SK-N-SH (cell line): ENCODE data around the gene MPP4. TPM values are rescaled to one million over a fixed set of nuclear protein-coding genes. Genes with fewer than 3 reads are reported as not detected.

Source experiments
- CTCF ChIA-PET: fragments of 300-600, 350-600 bp; formaldehyde crosslinking; extraction: SDS; loops from one replicate; lab custom pipeline; 2021; lab: Yijun Ruan, JAX
- POLR2A ChIA-PET: fragments of 350-600 bp; sonication (Branson Sonifier 250); formaldehyde crosslinking; extraction: SDS; loops from one replicate; lab custom pipeline; 2020; ENCODE audit warnings: antibody characterized with exemption, inconsistent platforms; lab: Yijun Ruan, JAX
- DNase-seq: peaks from one replicate; pipeline ENCODE4 v3.0.0; 2012
- H2AFZ ChIP-seq: fragments of 200-600 bp; sonication (generic); 2 replicates; pipeline ENCODE4 v1.8.1; 2016; ENCODE audit warnings: antibody characterized with exemption, mild to moderate bottlenecking, low read depth
- H3F3A ChIP-seq: fragments of 200-600 bp; sonication (generic); replicated peaks from 2 replicates; pipeline ENCODE3; 2016; ENCODE audit warnings: antibody characterized with exemption, mild to moderate bottlenecking; ENCODE audit not compliant: insufficient read depth
- H3K27ac ChIP-seq, 2 experiments: fragments of 200-500 bp in 1 of 2; fragments of 200-600 bp in 1 of 2; sonication (Bioruptor generic) in 1 of 2; sonication (generic), shearing (Covaris generic) in 1 of 2; 2 replicates each; pipeline versions ENCODE4 v1.5.1 to v1.6.1; 2014 to 2016; ENCODE audit warnings: low read depth in 2 of 2, inconsistent platforms in 1 of 2, low read length in 1 of 2, mild to moderate bottlenecking in 1 of 2, mixed read lengths in 1 of 2
- H3K27me3 ChIP-seq: fragments of 200-600 bp; sonication (generic), shearing (Covaris generic); 2 replicates; pipeline ENCODE4 v1.6.1; 2016; ENCODE audit warnings: mixed run types; ENCODE audit not compliant: insufficient read depth
- H3K36me3 ChIP-seq, 2 experiments: fragments of 200-500 bp in 1 of 2; fragments of 200-600 bp in 1 of 2; sonication (Bioruptor generic) in 1 of 2; sonication (generic) in 1 of 2; replicated peaks in 1 of 2; 2 replicates each; pipeline versions ENCODE3 to v1.5.1; 2014 to 2016; ENCODE audit warnings: low read length in 1 of 2, mild to moderate bottlenecking in 1 of 2; ENCODE audit not compliant: insufficient read depth in 2 of 2, control insufficient read depth in 1 of 2
- H3K4me1 ChIP-seq, 2 experiments: fragments of 200-500 bp in 1 of 2; fragments of 200-600 bp in 1 of 2; sonication (Bioruptor generic) in 1 of 2; sonication (generic), shearing (Covaris generic) in 1 of 2; 2 replicates each; pipeline versions ENCODE4 v1.5.1 to v1.6.1; 2014 to 2016; ENCODE audit warnings: low read depth in 1 of 2, low read length in 1 of 2, mixed run types in 1 of 2; ENCODE audit not compliant: insufficient read depth in 2 of 2, control insufficient read depth in 1 of 2
- H3K4me2 ChIP-seq: fragments of 200-600 bp; sonication (generic), shearing (Covaris generic); 2 replicates; pipeline ENCODE4 v1.6.1; 2017; ENCODE audit warnings: mixed run types
- H3K4me3 ChIP-seq, 2 experiments: fragments of 200-500 bp in 1 of 2; fragments of 200-600 bp in 1 of 2; sonication (Bioruptor generic) in 1 of 2; sonication (generic), shearing (Covaris generic) in 1 of 2; 2 replicates each; pipeline versions ENCODE4 v1.5.1 to v1.8.1; 2014 to 2016; ENCODE audit warnings: low read depth in 2 of 2, inconsistent platforms in 1 of 2, low read length in 1 of 2, mild to moderate bottlenecking in 1 of 2, mixed read lengths in 1 of 2, moderate library complexity in 1 of 2
- H3K79me2 ChIP-seq: fragments of 200-600 bp; sonication (generic); 2 replicates; pipeline ENCODE4 v1.8.1; 2017; ENCODE audit warnings: mild to moderate bottlenecking; ENCODE audit not compliant: insufficient read depth
- H3K9ac ChIP-seq: fragments of 200-600 bp; sonication (generic); 2 replicates; pipeline ENCODE4 v1.6.1; 2017; ENCODE audit warnings: mixed run types
- H3K9me2 ChIP-seq: fragments of 200-600 bp; sonication (generic); 2 replicates; pipeline ENCODE4 v1.6.1; 2017; ENCODE audit warnings: mixed run types
- H3K9me3 ChIP-seq: fragments of 200-600 bp; sonication (generic); 2 replicates; pipeline ENCODE4 v1.6.1; 2017; ENCODE audit warnings: mixed run types, mild to moderate bottlenecking, moderate library complexity
- H4K20me1 ChIP-seq: fragments of 200-600 bp; sonication (generic); 2 replicates; pipeline ENCODE4 v1.6.1; 2017; ENCODE audit warnings: mild to moderate bottlenecking, mixed run types; ENCODE audit not compliant: insufficient read depth
- EZH2phosphoT487 ChIP-seq: fragments of 200-600 bp; sonication (generic); IDR thresholded peaks from 2 replicates; pipeline ENCODE4 v1.6.1; 2017; ENCODE audit warnings: low read depth, mixed run types, mild to moderate bottlenecking, antibody characterized with exemption, moderate library complexity, borderline replicate concordance
- FOSL2 ChIP-seq: IDR thresholded peaks from 2 replicates; pipeline ENCODE4 v1.4.0; 2012; ENCODE audit warnings: low read depth, mild to moderate bottlenecking, moderate library complexity, borderline replicate concordance
- FOXM1 ChIP-seq: IDR thresholded peaks from 2 replicates; pipeline ENCODE4 v1.4.0; 2012; ENCODE audit warnings: low read depth, mild to moderate bottlenecking
- GABPA ChIP-seq: IDR thresholded peaks from 2 replicates; pipeline ENCODE4 v1.4.0; 2012; ENCODE audit warnings: low read depth, mild to moderate bottlenecking
- GATA2 ChIP-seq: sonication (generic); formaldehyde crosslinking; IDR thresholded peaks from 2 replicates; pipeline ENCODE4 v1.5.0; 2020; ENCODE audit warnings: mild to moderate bottlenecking, missing genetic modification reagents
- NFIC ChIP-seq: IDR thresholded peaks from 2 replicates; pipeline ENCODE4 v1.4.0; 2012; ENCODE audit warnings: borderline replicate concordance
- NRF1 ChIP-seq: IDR thresholded peaks from 2 replicates; pipeline ENCODE4 v1.6.1; 2012; ENCODE audit warnings: low read depth, mild to moderate bottlenecking, low read length
- RCOR1 ChIP-seq: fragments of 150-350 bp; IDR thresholded peaks from 2 replicates; pipeline ENCODE4 v1.6.1; 2017; ENCODE audit warnings: antibody characterized with exemption, low read length
- RFX5 ChIP-seq: IDR thresholded peaks from 2 replicates; pipeline ENCODE4 v1.6.1; 2012; ENCODE audit warnings: mild to moderate bottlenecking, improper control_type of control experiment, low read length
- RXRA ChIP-seq: IDR thresholded peaks from 2 replicates; pipeline ENCODE4 v1.4.0; 2012; ENCODE audit warnings: low read depth, mild to moderate bottlenecking, borderline replicate concordance
- SIN3A ChIP-seq: IDR thresholded peaks from 2 replicates; pipeline ENCODE4 v1.6.1; 2012; ENCODE audit warnings: low read depth, mild to moderate bottlenecking, low read length, moderate library complexity, borderline replicate concordance
- SMC3 ChIP-seq: IDR thresholded peaks from 2 replicates; pipeline ENCODE4 v1.6.1; 2012; ENCODE audit warnings: low read depth, low read length, improper control_type of control experiment
- TAF1 ChIP-seq: IDR thresholded peaks from 2 replicates; pipeline ENCODE4 v1.6.1; 2012; ENCODE audit warnings: low read depth, mild to moderate bottlenecking, low read length, moderate library complexity, borderline replicate concordance
- WGBS: methylation state at CpG from one replicate; pipeline ENCODE4 v1.1.6; 2017; ENCODE audit warnings: low lambda C conversion rate; 5-methylcytosine and 5-hydroxymethylcytosine counted together
- polyA plus RNA-seq, 3 experiments: library from polyadenylated mRNA; depleted of rRNA; stranded (reverse); fragments of >200 nt; gene quantifications; 2 replicates each; pipeline ENCODE4 v1.2.3, GENCODE V29; 2012
- TF ChIP-seq, protein P1 (sequence below): fragments of 150-350 bp; IDR thresholded peaks from 2 replicates; pipeline ENCODE4 v1.6.1; 2016; ENCODE audit warnings: mild to moderate bottlenecking, low read depth, low read length
- TF ChIP-seq, protein P2 (sequence below): IDR thresholded peaks from 2 replicates; pipeline ENCODE4 v1.4.0; 2012; ENCODE audit warnings: low read depth
- TF ChIP-seq, protein P3 (sequence below): IDR thresholded peaks from 2 replicates; pipeline ENCODE4; 2012
- TF ChIP-seq, protein P4 (sequence below): IDR thresholded peaks from 2 replicates; pipeline ENCODE4 v1.4.0; 2012; ENCODE audit warnings: low read depth, borderline replicate concordance
- TF ChIP-seq, protein P5 (sequence below): IDR thresholded peaks from 2 replicates; pipeline ENCODE4 v1.4.0; 2012; ENCODE audit warnings: low read depth, borderline replicate concordance

MPP4 gene
- polyA plus RNA-seq, 1 of the 3 experiments (the other 2 are of a cell fraction): 24.4 TPM

DNA sequence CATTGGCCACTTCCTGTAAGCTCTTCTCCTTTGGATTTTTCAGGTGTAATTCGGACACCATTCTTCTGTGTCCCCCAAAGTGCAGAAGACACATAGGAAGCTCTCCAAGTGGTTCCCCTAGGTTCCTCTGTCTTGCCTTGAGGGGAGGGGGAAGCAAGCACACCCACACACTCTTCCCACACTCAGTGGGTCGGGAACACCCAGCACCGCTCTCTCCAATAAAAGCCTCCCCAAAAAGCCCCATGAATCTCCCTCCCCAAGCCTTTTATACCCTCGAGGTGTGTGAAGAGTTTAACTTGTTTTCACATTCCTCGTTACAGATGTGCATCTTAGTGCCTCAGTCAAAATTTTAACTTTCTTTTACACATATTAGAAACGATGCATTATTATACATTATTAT is 45.2 kb downstream of the MPP4 start:
- Histone ChIP-seq H3K79me2 (no peaks in the 10 kb centered on the region), H3K9me2 (no peaks in the 10 kb centered on the region), H3K27me3 (no peaks in the 10 kb centered on the region), H2AFZ (no peak overlapping the region), H3K9ac (peak overlapping the region; percentile 70), H3K9me3 (no peaks in the 10 kb centered on the region), H3K4me3 (no peak overlapping the region), H3K27ac (peak overlapping the region; percentile 90 to 99), H3K4me1 (peaks cover 10 to 33% of the 10 kb centered on the region in 2 experiments), H4K20me1 (no peaks in the 10 kb centered on the region), H3K4me2 (peak overlapping the region; percentile 63; the same call in 1 of the 2 replicates), H3F3A (peaks cover 53% of the 10 kb centered on the region), H3K36me3 (no peaks in the 10 kb centered on the region)
- DNase-seq: no peak
- CTCF ChIA-PET: no interaction called here
- no peak for TF ChIP-seq SIN3A
- WGBS: 78% methylated on average over 6 of the region's 6 CpGs
- POLR2A ChIA-PET: no interaction called here

DNA sequence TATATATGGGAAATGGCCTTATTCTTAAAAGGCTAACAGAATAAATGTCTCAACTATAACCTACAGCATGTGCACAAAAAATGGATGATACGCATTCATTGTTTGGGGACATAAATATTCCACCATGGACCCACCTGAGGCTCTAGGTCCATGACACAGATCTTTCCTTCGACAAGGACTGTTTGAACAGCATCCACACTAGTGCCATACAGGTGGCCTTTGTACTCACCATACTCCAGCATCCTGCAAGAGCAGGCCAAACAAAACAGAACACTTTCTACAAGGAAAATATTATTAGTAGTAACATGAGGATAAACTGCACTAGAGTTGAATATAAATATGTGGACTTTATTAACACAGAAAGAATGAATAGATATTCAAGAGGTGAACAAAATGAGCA is 49.0 kb downstream of the MPP4 start:
- Histone ChIP-seq H4K20me1 (no peaks in the 10 kb centered on the region), H3K27me3 (no peaks in the 10 kb centered on the region), H3K79me2 (no peaks in the 10 kb centered on the region; the same call in 1 of the 2 replicates), H2AFZ (no peak overlapping the region), H3K4me2 (no peak overlapping the region), H3F3A (peaks cover 39% of the 10 kb centered on the region), H3K36me3 (no peaks in the 10 kb centered on the region), H3K9me3 (no peaks in the 10 kb centered on the region), H3K9ac (no peak overlapping the region), H3K4me3 (no peak overlapping the region), H3K4me1 (peaks cover 9 to 28% of the 10 kb centered on the region in 2 experiments), H3K27ac (no peak overlapping the region), H3K9me2 (no peaks in the 10 kb centered on the region)
- WGBS: 95% methylated on average over 2 of the region's 2 CpGs
- CTCF ChIA-PET: no interaction called here
- POLR2A ChIA-PET: no interaction called here
- TF ChIP-seq EZH2phosphoT487: no peak
- TF ChIP-seq GABPA: no peak
- TF ChIP-seq RCOR1: no peak
- TF ChIP-seq FOSL2: no peak
- TF ChIP-seq SMC3: no peak
- TF ChIP-seq TAF1: no peak
- TF ChIP-seq GATA2: no peak
- TF ChIP-seq, protein P1, sequence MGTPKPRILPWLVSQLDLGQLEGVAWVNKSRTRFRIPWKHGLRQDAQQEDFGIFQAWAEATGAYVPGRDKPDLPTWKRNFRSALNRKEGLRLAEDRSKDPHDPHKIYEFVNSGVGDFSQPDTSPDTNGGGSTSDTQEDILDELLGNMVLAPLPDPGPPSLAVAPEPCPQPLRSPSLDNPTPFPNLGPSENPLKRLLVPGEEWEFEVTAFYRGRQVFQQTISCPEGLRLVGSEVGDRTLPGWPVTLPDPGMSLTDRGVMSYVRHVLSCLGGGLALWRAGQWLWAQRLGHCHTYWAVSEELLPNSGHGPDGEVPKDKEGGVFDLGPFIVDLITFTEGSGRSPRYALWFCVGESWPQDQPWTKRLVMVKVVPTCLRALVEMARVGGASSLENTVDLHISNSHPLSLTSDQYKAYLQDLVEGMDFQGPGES: no peak
- TF ChIP-seq NFIC: no peak
- no peak for DNase-seq

DNA sequence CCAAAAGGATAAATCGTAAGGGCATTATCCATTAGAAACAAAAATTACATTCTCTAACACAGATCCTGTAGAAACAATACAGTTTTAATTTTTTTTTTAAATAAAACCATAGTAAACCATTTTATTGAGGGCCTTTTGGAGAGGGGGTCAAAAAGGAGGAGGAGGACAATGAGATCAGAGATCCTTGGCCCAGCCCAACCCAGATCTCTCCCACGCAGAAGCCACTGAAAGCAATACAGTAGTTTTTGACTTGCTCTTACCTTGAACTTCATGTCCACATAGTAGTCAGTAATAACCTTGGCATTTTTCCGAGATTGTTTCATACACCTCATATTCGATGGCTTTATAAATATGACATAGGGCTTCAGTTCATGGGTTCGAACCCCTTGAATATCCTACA is 51.0 kb downstream of the MPP4 start:
- Histone ChIP-seq H3K27me3 (no peaks in the 10 kb centered on the region), H4K20me1 (no peaks in the 10 kb centered on the region), H3K4me3 (no peak overlapping the region), H3K36me3 (no peaks in the 10 kb centered on the region), H3K4me1 (peaks cover 9 to 16% of the 10 kb centered on the region in 2 experiments; a peak in 3 of 4 replicates), H3K9me2 (no peaks in the 10 kb centered on the region), H3K9me3 (no peaks in the 10 kb centered on the region), H3K79me2 (peaks cover 6% of the 10 kb centered on the region), H3K27ac (no peak overlapping the region), H2AFZ (no peak overlapping the region), H3F3A (peaks cover 32% of the 10 kb centered on the region), H3K9ac (no peak overlapping the region), H3K4me2 (no peak overlapping the region)
- no peak for DNase-seq
- 92% methylated on average over 5 of the region's 5 CpGs for WGBS
- ChIA-PET CTCF (no interaction called here), POLR2A (no interaction called here)
- TF ChIP-seq NRF1 (no peak), RXRA (no peak), RCOR1 (no peak), EZH2phosphoT487 (no peak), RFX5 (no peak), NFIC (no peak), FOXM1 (no peak)
- TF ChIP-seq, protein P2, sequence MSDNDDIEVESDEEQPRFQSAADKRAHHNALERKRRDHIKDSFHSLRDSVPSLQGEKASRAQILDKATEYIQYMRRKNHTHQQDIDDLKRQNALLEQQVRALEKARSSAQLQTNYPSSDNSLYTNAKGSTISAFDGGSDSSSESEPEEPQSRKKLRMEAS: no peak
- TF ChIP-seq, protein P3, sequence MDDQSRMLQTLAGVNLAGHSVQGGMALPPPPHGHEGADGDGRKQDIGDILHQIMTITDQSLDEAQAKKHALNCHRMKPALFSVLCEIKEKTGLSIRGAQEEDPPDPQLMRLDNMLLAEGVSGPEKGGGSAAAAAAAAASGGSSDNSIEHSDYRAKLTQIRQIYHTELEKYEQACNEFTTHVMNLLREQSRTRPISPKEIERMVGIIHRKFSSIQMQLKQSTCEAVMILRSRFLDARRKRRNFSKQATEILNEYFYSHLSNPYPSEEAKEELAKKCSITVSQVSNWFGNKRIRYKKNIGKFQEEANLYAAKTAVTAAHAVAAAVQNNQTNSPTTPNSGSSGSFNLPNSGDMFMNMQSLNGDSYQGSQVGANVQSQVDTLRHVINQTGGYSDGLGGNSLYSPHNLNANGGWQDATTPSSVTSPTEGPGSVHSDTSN: no peak
- TF ChIP-seq, protein P4, sequence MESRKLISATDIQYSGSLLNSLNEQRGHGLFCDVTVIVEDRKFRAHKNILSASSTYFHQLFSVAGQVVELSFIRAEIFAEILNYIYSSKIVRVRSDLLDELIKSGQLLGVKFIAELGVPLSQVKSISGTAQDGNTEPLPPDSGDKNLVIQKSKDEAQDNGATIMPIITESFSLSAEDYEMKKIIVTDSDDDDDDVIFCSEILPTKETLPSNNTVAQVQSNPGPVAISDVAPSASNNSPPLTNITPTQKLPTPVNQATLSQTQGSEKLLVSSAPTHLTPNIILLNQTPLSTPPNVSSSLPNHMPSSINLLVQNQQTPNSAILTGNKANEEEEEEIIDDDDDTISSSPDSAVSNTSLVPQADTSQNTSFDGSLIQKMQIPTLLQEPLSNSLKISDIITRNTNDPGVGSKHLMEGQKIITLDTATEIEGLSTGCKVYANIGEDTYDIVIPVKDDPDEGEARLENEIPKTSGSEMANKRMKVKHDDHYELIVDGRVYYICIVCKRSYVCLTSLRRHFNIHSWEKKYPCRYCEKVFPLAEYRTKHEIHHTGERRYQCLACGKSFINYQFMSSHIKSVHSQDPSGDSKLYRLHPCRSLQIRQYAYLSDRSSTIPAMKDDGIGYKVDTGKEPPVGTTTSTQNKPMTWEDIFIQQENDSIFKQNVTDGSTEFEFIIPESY: no peak
- TF ChIP-seq, protein P5, sequence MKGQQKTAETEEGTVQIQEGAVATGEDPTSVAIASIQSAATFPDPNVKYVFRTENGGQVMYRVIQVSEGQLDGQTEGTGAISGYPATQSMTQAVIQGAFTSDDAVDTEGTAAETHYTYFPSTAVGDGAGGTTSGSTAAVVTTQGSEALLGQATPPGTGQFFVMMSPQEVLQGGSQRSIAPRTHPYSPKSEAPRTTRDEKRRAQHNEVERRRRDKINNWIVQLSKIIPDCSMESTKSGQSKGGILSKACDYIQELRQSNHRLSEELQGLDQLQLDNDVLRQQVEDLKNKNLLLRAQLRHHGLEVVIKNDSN: no peak
